ENCODE data around the gene TMEM174. TPM values are rescaled to one million over a fixed set of nuclear protein-coding genes. Genes with fewer than 3 reads are reported as not detected.

TMEM174 gene
- total and polyA plus RNA-seq, 8 donors, result 0.13 to 0.30 (median 0.13) TPM; not detected in 5

- no peaks in the 10 kb centered on the region for H3K4me1 ChIP-seq
- ATAC-seq, result no peak
- H3K27me3 ChIP-seq, result peaks cover 0 to 34% of the 10 kb centered on the region in 2 donors
- H3K4me3 ChIP-seq, result no peak overlapping the region
- H3K27ac ChIP-seq, result no peak overlapping the region
- intact Hi-C loops (cut with DNase I), result no loop called here
- no peaks in the 10 kb centered on the region for H3K9me3 ChIP-seq
- no peak for DNase-seq
- TF ChIP-seq, protein P1, sequence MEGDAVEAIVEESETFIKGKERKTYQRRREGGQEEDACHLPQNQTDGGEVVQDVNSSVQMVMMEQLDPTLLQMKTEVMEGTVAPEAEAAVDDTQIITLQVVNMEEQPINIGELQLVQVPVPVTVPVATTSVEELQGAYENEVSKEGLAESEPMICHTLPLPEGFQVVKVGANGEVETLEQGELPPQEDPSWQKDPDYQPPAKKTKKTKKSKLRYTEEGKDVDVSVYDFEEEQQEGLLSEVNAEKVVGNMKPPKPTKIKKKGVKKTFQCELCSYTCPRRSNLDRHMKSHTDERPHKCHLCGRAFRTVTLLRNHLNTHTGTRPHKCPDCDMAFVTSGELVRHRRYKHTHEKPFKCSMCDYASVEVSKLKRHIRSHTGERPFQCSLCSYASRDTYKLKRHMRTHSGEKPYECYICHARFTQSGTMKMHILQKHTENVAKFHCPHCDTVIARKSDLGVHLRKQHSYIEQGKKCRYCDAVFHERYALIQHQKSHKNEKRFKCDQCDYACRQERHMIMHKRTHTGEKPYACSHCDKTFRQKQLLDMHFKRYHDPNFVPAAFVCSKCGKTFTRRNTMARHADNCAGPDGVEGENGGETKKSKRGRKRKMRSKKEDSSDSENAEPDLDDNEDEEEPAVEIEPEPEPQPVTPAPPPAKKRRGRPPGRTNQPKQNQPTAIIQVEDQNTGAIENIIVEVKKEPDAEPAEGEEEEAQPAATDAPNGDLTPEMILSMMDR (IDR thresholded peaks at IDR 0.05), result no peak
- H3K36me3 ChIP-seq, result no peaks in the 10 kb centered on the region
Observed at GRCh38 chr5:73153513-73153912, 19.5 kb upstream of the TMEM174 start.

- intact Hi-C loops (cut with DNase I), result no loop called here
- TF ChIP-seq, protein P1 (IDR thresholded peaks at IDR 0.05), result no peak
- ATAC-seq, result no peak
Observed at GRCh38 chr5:73154208-73155006, 18.6 kb upstream of the TMEM174 start.

DNA sequence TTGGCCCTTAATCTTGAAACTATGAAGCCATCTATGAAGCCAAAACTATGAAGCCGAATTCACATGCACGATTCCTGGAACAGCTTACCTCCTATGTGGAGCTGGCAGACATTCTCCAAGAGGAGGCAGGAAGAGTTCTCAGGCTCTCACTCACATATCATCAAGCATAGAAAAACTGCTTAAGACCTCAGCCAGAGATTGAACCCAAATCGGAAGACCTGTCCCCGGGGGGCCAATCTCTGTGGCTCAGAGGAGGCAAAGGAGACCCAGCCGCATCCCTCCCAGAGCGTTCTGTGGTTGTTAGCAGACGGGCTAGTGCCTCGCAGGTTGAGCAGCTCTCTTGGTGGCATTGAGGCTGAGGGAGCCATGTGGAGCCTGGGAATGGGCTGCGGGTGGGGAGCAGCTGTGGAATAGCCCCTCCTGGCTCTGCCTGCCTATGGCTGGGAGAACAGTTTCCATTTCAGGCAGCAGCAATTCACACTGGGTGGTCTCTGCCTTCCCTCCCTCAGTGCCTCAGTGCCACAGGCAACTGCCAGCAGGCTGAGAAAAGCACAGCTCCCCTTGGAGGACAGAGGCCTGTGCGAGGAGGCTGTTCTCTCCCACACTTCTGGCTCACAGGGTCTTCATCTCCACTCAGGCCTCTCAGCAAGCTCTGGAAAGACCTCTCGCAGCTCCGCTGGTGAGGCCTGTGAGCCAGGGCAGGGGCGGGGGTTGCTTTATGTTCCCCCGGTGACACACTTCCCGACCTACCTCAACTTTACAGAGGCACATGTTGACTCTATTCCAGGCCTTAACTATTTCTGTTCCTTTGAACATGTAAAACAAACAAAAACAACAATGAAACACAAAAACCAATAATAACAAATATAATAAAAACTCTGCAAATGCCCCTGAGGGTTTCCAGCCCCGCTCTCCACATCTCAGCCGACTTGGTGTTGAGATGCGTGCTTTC lies 17.4 kb upstream of the TMEM174 start:
- TF ChIP-seq, protein P1 (IDR thresholded peaks at IDR 0.05), result no peak
- no peak overlapping the region for H3K4me3 ChIP-seq
- no peaks in the 10 kb centered on the region for H3K36me3 ChIP-seq
- H3K27ac ChIP-seq, result no peak overlapping the region
- ATAC-seq (no peak), DNase-seq (no peak)
- H3K9me3 ChIP-seq, result no peaks in the 10 kb centered on the region
- no peaks in the 10 kb centered on the region for H3K4me1 ChIP-seq
- H3K27me3 ChIP-seq, result peaks cover 4 to 46% of the 10 kb centered on the region in 2 donors
- intact Hi-C loops (cut with DNase I), result no loop called here

More at GRCh38 chr5:73154208-73155006, 18.6 kb upstream of the TMEM174 start:
- DNase-seq, result no peak
- no peaks in the 10 kb centered on the region for H3K4me1 ChIP-seq
- H3K27ac ChIP-seq, result no peak overlapping the region
- no peaks in the 10 kb centered on the region for H3K36me3 ChIP-seq
- H3K4me3 ChIP-seq, result no peak overlapping the region
- H3K27me3 ChIP-seq, result peaks cover 4 to 42% of the 10 kb centered on the region in 2 donors
- no peaks in the 10 kb centered on the region for H3K9me3 ChIP-seq

- intact Hi-C loops (cut with DNase I), result no loop called here
Observed at GRCh38 chr5:73157414-73158303, 15.3 kb upstream of the TMEM174 start.

More at GRCh38 chr5:73157414-73158303, 15.3 kb upstream of the TMEM174 start:
- Histone ChIP-seq H3K4me1 (no peaks in the 10 kb centered on the region), H3K9me3 (no peaks in the 10 kb centered on the region), H3K27ac (no peak overlapping the region), H3K36me3 (no peaks in the 10 kb centered on the region), H3K4me3 (no peak overlapping the region), H3K27me3 (peaks cover 8 to 66% of the 10 kb centered on the region in 2 donors)
- ATAC-seq (no peak), DNase-seq (no peak)
- TF ChIP-seq, protein P1 (IDR thresholded peaks at IDR 0.05), result no peak

All from left lung (tissue), 10 donors.